SK-N-SH treated with all-trans-retinoic acid at 6 μM for 48 hours (cell line): Measurements from ENCODE around the gene XYLB.

Source experiments
- ATAC-seq: fragments of 200-7000 bp; cut with Tn5 transposase; 3 replicates; pipeline ENCODE4 v1.9.1; 2020; ENCODE audit warnings: mild to moderate bottlenecking, moderate library complexity
- POU6F1 ChIP-seq: fragments of 250-450 bp; sonication (Bioruptor Pico); IDR thresholded peaks from 2 replicates; pipeline ENCODE4 v1.8.0; 2021; ENCODE audit warnings: low read depth, mild to moderate bottlenecking, moderate library complexity, borderline replicate concordance
- TOX ChIP-seq: fragments of 250-450 bp; sonication (Bioruptor Pico); IDR thresholded peaks from 2 replicates; pipeline ENCODE4 v1.8.0; 2021; ENCODE audit warnings: mild to moderate bottlenecking, moderate library complexity, borderline replicate concordance

Gene XYLB

GRCh38 chr3:38460377-38461270, 114.0 kb downstream of the XYLB start:
- no peak for ATAC-seq
- TF ChIP-seq POU6F1 (CRISPR knock-in tag), result no peak
- no peak for TF ChIP-seq TOX (CRISPR knock-in tag)
